ENCODE measurements around the gene DCC.

DNA sequence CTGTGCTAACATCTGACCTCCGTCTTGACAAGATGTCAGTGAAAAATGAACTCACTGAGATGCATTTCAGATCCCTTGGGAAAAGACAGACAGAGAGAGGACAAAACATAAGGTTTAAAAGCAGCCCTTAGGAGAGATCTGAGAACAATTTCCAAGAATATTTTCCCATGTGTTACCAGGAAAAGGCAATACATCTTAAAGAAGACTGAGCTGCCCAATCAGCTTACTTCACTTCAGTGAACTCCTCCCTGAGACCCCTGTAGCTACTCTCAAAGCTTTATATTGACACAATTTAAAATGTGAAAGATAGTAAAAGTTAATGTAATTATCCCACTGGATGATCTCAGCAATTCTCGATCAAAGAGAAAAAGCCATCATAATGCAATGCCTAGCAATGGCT is 505.0 kb downstream of the DCC start:
- no peak for TF ChIP-seq EZH2 (IDR thresholded peaks at IDR 0.05; ENCODE audit: low read length, missing control alignments)
- TF ChIP-seq, protein P1, sequence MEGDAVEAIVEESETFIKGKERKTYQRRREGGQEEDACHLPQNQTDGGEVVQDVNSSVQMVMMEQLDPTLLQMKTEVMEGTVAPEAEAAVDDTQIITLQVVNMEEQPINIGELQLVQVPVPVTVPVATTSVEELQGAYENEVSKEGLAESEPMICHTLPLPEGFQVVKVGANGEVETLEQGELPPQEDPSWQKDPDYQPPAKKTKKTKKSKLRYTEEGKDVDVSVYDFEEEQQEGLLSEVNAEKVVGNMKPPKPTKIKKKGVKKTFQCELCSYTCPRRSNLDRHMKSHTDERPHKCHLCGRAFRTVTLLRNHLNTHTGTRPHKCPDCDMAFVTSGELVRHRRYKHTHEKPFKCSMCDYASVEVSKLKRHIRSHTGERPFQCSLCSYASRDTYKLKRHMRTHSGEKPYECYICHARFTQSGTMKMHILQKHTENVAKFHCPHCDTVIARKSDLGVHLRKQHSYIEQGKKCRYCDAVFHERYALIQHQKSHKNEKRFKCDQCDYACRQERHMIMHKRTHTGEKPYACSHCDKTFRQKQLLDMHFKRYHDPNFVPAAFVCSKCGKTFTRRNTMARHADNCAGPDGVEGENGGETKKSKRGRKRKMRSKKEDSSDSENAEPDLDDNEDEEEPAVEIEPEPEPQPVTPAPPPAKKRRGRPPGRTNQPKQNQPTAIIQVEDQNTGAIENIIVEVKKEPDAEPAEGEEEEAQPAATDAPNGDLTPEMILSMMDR (conservative IDR thresholded peaks at IDR 0.05 in 1 of 2, IDR thresholded peaks at IDR 0.05 in 1 of 2; ENCODE audit: low read depth in 1 of 2, low read length in 2 of 2) = no peak

All from fibroblast of lung (primary cell).